Effector CD8-positive, alpha-beta T cell (primary cell): Measurements from ENCODE around the gene MYLK.
"Not testable (repeated sequence)": the region's sequence is repeated elsewhere in the genome, so short reads cannot be mapped to it uniquely, and the experiment has no call there.

Source experiments
- DNase-seq: peaks from one replicate; lab custom pipeline; 2025; lab: John Stamatoyannopoulos, UW

Gene MYLK

GRCh38 chr3:123723070-123723469 is 161.1 kb downstream of the MYLK start:
- DNase-seq: no peak

- DNase-seq: no peak
These were observed 161.7 kb downstream of the MYLK start for GRCh38 chr3:123722456-123722855.

GRCh38 chr3:123722021-123722420 is 162.1 kb downstream of the MYLK start:
- DNase-seq: no peak

GRCh38 chr3:123721095-123721689 is 162.9 kb downstream of the MYLK start:
- DNase-seq: not testable (repeated sequence)

- DNase-seq: no peak
These were observed 163.5 kb downstream of the MYLK start for GRCh38 chr3:123720638-123721037.

GRCh38 chr3:123719862-123720453 is 164.2 kb downstream of the MYLK start:
- DNase-seq: no peak

GRCh38 chr3:123719061-123719756 is 164.9 kb downstream of the MYLK start:
- not testable (repeated sequence) for DNase-seq

- DNase-seq: no peak
These were observed 166.0 kb downstream of the MYLK start for GRCh38 chr3:123718108-123718507.

- not testable (repeated sequence) for DNase-seq
These were observed 166.7 kb downstream of the MYLK start for GRCh38 chr3:123717451-123717850.

GRCh38 chr3:123716411-123716810 is 167.7 kb downstream of the MYLK start:
- DNase-seq: no peak

GRCh38 chr3:123713211-123713610 is 170.9 kb downstream of the MYLK start:
- DNase-seq: no peak

GRCh38 chr3:123712077-123712860 is 171.9 kb downstream of the MYLK start:
- DNase-seq: no peak

GRCh38 chr3:123711356-123711755 is 172.8 kb downstream of the MYLK start:
- no peak for DNase-seq

GRCh38 chr3:123708531-123708930 is 175.6 kb downstream of the MYLK start:
- no peak for DNase-seq

GRCh38 chr3:123707641-123708040 is 176.5 kb downstream of the MYLK start:
- DNase-seq: not testable (repeated sequence)

GRCh38 chr3:123706871-123707270 is 177.3 kb downstream of the MYLK start:
- no peak for DNase-seq

GRCh38 chr3:123705488-123706285 is 178.4 kb downstream of the MYLK start:
- no peak for DNase-seq

GRCh38 chr3:123703663-123704062 is 180.5 kb downstream of the MYLK start:
- DNase-seq: not testable (repeated sequence)

GRCh38 chr3:123702720-123703119 is 181.4 kb downstream of the MYLK start:
- no peak for DNase-seq

- DNase-seq: not testable (repeated sequence)
These were observed 182.1 kb downstream of the MYLK start for GRCh38 chr3:123702057-123702456.
